ENCODE results near the gene FILIP1.

DNA sequence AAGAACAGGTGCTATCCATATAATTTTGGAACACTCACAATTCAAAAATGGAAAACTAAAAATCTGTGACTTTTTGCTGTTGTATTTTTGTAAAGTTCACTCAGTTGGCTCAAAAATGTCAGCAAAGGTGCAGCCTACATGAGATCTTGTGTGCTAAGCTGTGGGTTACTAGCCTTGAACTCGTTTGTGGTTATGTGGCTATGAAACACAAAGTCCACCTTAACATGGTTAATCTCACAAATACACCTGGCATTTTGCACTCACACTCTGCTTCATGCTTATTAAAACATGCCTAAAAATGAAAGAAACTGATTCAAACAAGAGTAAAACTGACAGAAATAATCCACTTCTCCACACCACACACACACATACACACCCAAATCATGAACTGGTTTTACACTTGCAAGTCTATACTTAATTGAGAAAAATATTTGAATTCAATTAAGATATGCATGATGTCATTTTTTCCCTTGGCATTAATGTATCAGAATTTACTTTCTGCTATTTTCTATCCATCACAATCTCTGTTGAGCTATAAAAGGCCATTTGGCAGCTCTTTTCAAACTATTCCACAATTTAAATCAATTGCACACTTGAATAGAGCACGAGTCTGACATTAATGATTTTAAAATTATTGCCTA, 186.1 kb downstream of the FILIP1 start:
- TF ChIP-seq GATA3 (IDR thresholded peaks at IDR 0.05; ENCODE audit: low read depth, low read length) (no peak), GATA2 (IDR thresholded peaks at IDR 0.05; ENCODE audit: low read depth, low read length) (no peak)
